ENCODE measurements around the gene PUS7. TPM values are rescaled to one million over a fixed set of nuclear protein-coding genes. Genes with fewer than 3 reads are reported as not detected.
"Not testable (repeated sequence)": the region's sequence is repeated elsewhere in the genome, so short reads cannot be mapped to it uniquely, and the experiment has no call there.

PUS7 gene
- total RNA-seq, 1 donor from 2014 or later, result 39.8 TPM

- TF ChIP-seq EZH2phosphoT487 (IDR thresholded peaks at IDR 0.05), result no peak
- no peak for TF ChIP-seq EZH2 (IDR thresholded peaks at IDR 0.05)
- no peak for TF ChIP-seq CTCF (IDR thresholded peaks at IDR 0.05)
- Histone ChIP-seq H4K20me1 (ENCODE audit: low read depth) (no peaks in the 10 kb centered on the region), H3F3A (ENCODE audit: low read depth) (no peaks in the 10 kb centered on the region), H3K4me2 (no peak overlapping the region), H3K4me1 (no peaks in the 10 kb centered on the region), H3K36me3 (no peaks in the 10 kb centered on the region), H3K27ac (no peak overlapping the region), H3K9me3 (ENCODE audit: low read depth) (no peaks in the 10 kb centered on the region), H2AFZ (replicated peaks) (no peak overlapping the region), H3K27me3 (no peaks in the 10 kb centered on the region), H3K79me2 (ENCODE audit: low read depth) (no peaks in the 10 kb centered on the region), H3K4me3 (no peak overlapping the region), H3K9ac (no peak overlapping the region)
- no peak overlapping the region for H3K27ac Mint-ChIP-seq
- no peak overlapping the region for H3K4me3 Mint-ChIP-seq
- no peaks in the 10 kb centered on the region for H3K9me3 Mint-ChIP-seq
- no peaks in the 10 kb centered on the region for H3K36me3 Mint-ChIP-seq
- no peak for DNase-seq (ENCODE audit: low spot score)
- peaks cover 4% of the 10 kb centered on the region for H3K27me3 Mint-ChIP-seq (ENCODE audit: insufficient read depth, low read depth)
- no peaks in the 10 kb centered on the region for H3K4me1 Mint-ChIP-seq
These were observed 95.4 kb downstream of the PUS7 start for GRCh38 chr7:105426606-105427146.

- peaks cover 3% of the 10 kb centered on the region for H3K9me3 Mint-ChIP-seq
- Histone ChIP-seq H3K4me2 (no peak overlapping the region), H3K79me2 (ENCODE audit: low read depth) (no peaks in the 10 kb centered on the region), H3K4me1 (no peaks in the 10 kb centered on the region), H3K27me3 (no peaks in the 10 kb centered on the region), H3K27ac (no peak overlapping the region), H3K36me3 (no peaks in the 10 kb centered on the region), H3F3A (ENCODE audit: low read depth) (no peaks in the 10 kb centered on the region), H2AFZ (replicated peaks) (no peak overlapping the region), H3K9me3 (ENCODE audit: low read depth) (no peaks in the 10 kb centered on the region), H3K4me3 (no peak overlapping the region), H4K20me1 (ENCODE audit: low read depth) (no peaks in the 10 kb centered on the region), H3K9ac (no peak overlapping the region)
- no peak for TF ChIP-seq EZH2phosphoT487 (IDR thresholded peaks at IDR 0.05)
- TF ChIP-seq EZH2 (IDR thresholded peaks at IDR 0.05), result no peak
- no peak for TF ChIP-seq CTCF (IDR thresholded peaks at IDR 0.05)
- H3K4me1 Mint-ChIP-seq, result no peaks in the 10 kb centered on the region
- no peak overlapping the region for H3K4me3 Mint-ChIP-seq
- DNase-seq (ENCODE audit: low spot score), result no peak
- H3K27ac Mint-ChIP-seq, result no peak overlapping the region
- no peaks in the 10 kb centered on the region for H3K36me3 Mint-ChIP-seq
- peaks cover 8% of the 10 kb centered on the region for H3K27me3 Mint-ChIP-seq (ENCODE audit: insufficient read depth, low read depth)
These were observed 98.1 kb downstream of the PUS7 start for GRCh38 chr7:105423987-105424386.

DNA sequence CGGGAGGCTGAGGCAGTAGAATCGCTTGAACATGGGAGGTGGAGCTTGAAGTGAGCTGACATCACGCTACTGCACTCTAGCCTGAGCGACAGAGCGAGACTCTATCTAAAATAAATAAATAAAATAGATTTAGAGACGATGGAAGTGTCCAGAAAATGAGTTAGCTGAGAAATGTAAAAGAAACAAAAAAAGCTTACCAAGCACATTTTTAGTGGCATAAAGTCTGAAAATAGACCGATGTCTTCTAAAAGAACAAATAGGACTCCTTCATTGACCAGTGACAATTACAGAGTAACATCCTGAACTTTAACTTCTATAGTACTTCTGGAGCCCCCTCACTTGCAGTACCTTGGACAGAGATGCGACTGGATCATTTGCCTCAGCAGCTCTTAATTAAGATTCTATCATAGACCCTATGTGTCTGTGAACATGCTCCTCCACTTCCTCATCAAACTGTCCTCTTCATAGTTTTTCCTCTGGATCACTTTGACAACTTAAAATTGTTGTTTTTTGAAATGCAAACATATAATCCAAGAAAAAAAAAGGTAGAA lies 108.1 kb downstream of the PUS7 start:
- Mint-ChIP-seq H3K4me1 (no peaks in the 10 kb centered on the region), H3K36me3 (no peaks in the 10 kb centered on the region), H3K27ac (no peak overlapping the region), H3K4me3 (no peak overlapping the region), H3K9me3 (no peaks in the 10 kb centered on the region), H3K27me3 (ENCODE audit: insufficient read depth, low read depth) (peaks cover 9% of the 10 kb centered on the region)
- Histone ChIP-seq H3K4me1 (no peaks in the 10 kb centered on the region), H2AFZ (replicated peaks) (no peak overlapping the region), H3F3A (ENCODE audit: low read depth) (no peaks in the 10 kb centered on the region), H3K9ac (no peak overlapping the region), H3K27ac (no peak overlapping the region), H3K4me2 (no peak overlapping the region), H3K4me3 (no peak overlapping the region), H3K27me3 (no peaks in the 10 kb centered on the region), H3K9me3 (ENCODE audit: low read depth) (no peaks in the 10 kb centered on the region), H3K79me2 (ENCODE audit: low read depth) (no peaks in the 10 kb centered on the region), H4K20me1 (ENCODE audit: low read depth) (no peaks in the 10 kb centered on the region), H3K36me3 (no peaks in the 10 kb centered on the region)
- no peak for DNase-seq (ENCODE audit: low spot score)
- no peak for TF ChIP-seq CTCF (IDR thresholded peaks at IDR 0.05)
- no peak for TF ChIP-seq EZH2 (IDR thresholded peaks at IDR 0.05)
- no peak for TF ChIP-seq EZH2phosphoT487 (IDR thresholded peaks at IDR 0.05)

DNA sequence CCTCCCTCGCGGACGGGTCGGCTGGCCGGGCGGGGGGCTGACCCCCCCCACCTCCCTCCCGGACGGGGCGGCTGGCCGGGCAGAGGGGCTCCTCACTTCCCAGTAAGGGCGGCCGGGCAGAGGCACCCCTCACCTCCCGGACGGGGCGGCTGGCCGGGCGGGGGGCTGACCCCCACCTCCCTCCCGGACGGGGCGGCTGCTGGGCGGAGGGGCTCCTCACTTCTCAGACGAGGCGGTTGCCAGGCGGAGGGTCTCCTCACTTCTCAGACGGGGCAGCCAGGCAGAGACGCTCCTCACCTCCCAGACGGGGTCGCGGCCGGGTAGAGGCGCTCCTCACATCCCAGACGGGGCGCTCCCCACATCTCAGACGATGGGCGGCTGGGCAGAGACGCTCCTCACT lies 111.3 kb downstream of the PUS7 start:
- not testable (repeated sequence) for H3K27ac ChIP-seq; H3K4me3 ChIP-seq; H2AFZ ChIP-seq (replicated peaks); H3K27me3 Mint-ChIP-seq (ENCODE audit: insufficient read depth, low read depth); H3K27ac Mint-ChIP-seq; H3K4me3 Mint-ChIP-seq; H3K79me2 ChIP-seq (ENCODE audit: low read depth); H3K36me3 ChIP-seq; H3K36me3 Mint-ChIP-seq; H3K27me3 ChIP-seq; H3K9me3 Mint-ChIP-seq; H3K4me1 Mint-ChIP-seq; H3K4me1 ChIP-seq; H3K9me3 ChIP-seq (ENCODE audit: low read depth); DNase-seq (ENCODE audit: low spot score); H4K20me1 ChIP-seq (ENCODE audit: low read depth); H3K9ac ChIP-seq; H3F3A ChIP-seq (ENCODE audit: low read depth); H3K4me2 ChIP-seq

DNA sequence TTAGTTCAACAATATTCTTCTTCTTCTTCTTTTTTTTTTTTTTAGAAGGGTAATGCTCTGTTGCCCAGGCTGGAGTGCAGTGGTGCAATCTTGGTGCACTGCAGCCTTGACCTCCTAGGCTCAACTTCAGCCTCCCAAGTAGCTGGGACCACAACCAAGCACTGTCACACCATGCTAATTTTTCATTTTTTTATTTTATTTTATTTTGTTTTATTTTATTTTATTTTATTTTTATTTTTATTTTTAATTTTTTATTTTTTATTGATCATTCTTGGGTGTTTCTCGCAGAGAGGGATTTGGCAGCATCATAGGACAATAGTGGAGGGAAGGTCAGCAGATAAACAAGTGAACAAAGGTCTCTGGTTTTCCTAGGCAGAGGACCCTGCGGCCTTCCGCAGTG lies 112.3 kb downstream of the PUS7 start:
- H3K36me3 Mint-ChIP-seq; H3K4me3 Mint-ChIP-seq; H3K27ac ChIP-seq; H3K4me2 ChIP-seq; H4K20me1 ChIP-seq (ENCODE audit: low read depth); H3K27me3 ChIP-seq; H3K9ac ChIP-seq; H3F3A ChIP-seq (ENCODE audit: low read depth); H3K4me3 ChIP-seq; H3K27ac Mint-ChIP-seq; H3K4me1 Mint-ChIP-seq; H3K27me3 Mint-ChIP-seq (ENCODE audit: insufficient read depth, low read depth); H3K4me1 ChIP-seq; H2AFZ ChIP-seq (replicated peaks); H3K36me3 ChIP-seq; DNase-seq (ENCODE audit: low spot score); H3K9me3 ChIP-seq (ENCODE audit: low read depth); H3K9me3 Mint-ChIP-seq; H3K79me2 ChIP-seq (ENCODE audit: low read depth): not testable (repeated sequence)
